Liver (tissue), 3 donors: ENCODE measurements around the gene CCDC33.
A peak's percentile ranks its signal among the peaks of the same experiment; 100 is the strongest.

Experiments
- CTCF ChIP-seq: fragments of 150-350 bp; IDR thresholded peaks from 2 replicates; pipeline ENCODE4 v1.5.1; 2017; ENCODE audit warnings: improper control_type of control experiment, low read depth, low read length; ENCODE audit not compliant: missing input control
- NR2F2 ChIP-seq: IDR thresholded peaks from 2 replicates; pipeline ENCODE4 v1.6.1; 2016; ENCODE audit warnings: antibody characterized with exemption
- RAD21 ChIP-seq, 2 donors: IDR thresholded peaks; 2 replicates each; pipeline ENCODE4 v1.6.1; 2016; ENCODE audit warnings: antibody characterized with exemption in 2 of 2, mild to moderate bottlenecking in 2 of 2
- REST ChIP-seq: IDR thresholded peaks from 2 replicates; pipeline ENCODE4 v1.6.1; 2016; ENCODE audit warnings: antibody characterized with exemption, mild to moderate bottlenecking
- SP1 ChIP-seq: IDR thresholded peaks from 2 replicates; pipeline ENCODE4 v1.6.1; 2018; ENCODE audit warnings: antibody characterized with exemption, mild to moderate bottlenecking
- donor health status: healthy.
- donor health status: healthy.

- TF ChIP-seq CTCF, result no peak
- no peak for TF ChIP-seq SP1
- peak; percentile 33 for TF ChIP-seq REST
- no peak for TF ChIP-seq RAD21 (IDR thresholded peaks at IDR 0.05)
- no peak for TF ChIP-seq NR2F2
Observed at GRCh38 chr15:74293021-74293810, 57.1 kb downstream of the CCDC33 start.
